Measurements from ENCODE around the gene NPTX1. TPM values are rescaled to one million over a fixed set of nuclear protein-coding genes. Genes with fewer than 3 reads are reported as not detected.

NPTX1 gene
- total and polyA plus RNA-seq, 9 of the 15 experiments (the other 6 are each of a cell fraction or from before 2014, with no cell fraction given) = 0.04 TPM; not detected in 8

- TF ChIP-seq RBBP5 (IDR thresholded peaks at IDR 0.05; ENCODE audit: borderline replicate concordance, insufficient read depth, low read length, poor library complexity, severe bottlenecking) (peak; percentile 3), WHSC1 (IDR thresholded peaks at IDR 0.05; ENCODE audit: low read length) (no peak), TEAD4 (IDR thresholded peaks at IDR 0.05; ENCODE audit: low read length) (no peak), TEAD4 (CRISPR knock-in tag; IDR thresholded peaks at IDR 0.05; ENCODE audit: borderline replicate concordance) (no peak), FOSL1 (tag; conservative IDR thresholded peaks at IDR 0.05) (no peak), RB1 (IDR thresholded peaks at IDR 0.05; ENCODE audit: low read depth) (no peak), ZNF511 (CRISPR knock-in tag; IDR thresholded peaks at IDR 0.05) (no peak), ZNF395 (CRISPR knock-in tag; IDR thresholded peaks at IDR 0.05) (peak; percentile 18; the same call in 1 of the 2 replicates), ZNF764 (CRISPR knock-in tag; IDR thresholded peaks at IDR 0.05; ENCODE audit: low read depth) (no peak), TEAD2 (tag; IDR thresholded peaks at IDR 0.05) (no peak), ZKSCAN1 (IDR thresholded peaks at IDR 0.05; ENCODE audit: low read depth, low read length) (no peak), ZNF785 (CRISPR knock-in tag; IDR thresholded peaks at IDR 0.05) (no peak), TFE3 (CRISPR knock-in tag; IDR thresholded peaks at IDR 0.05) (no peak), KHSRP (IDR thresholded peaks at IDR 0.05) (no peak), NCOR1 (IDR thresholded peaks at IDR 0.05) (no peak), MYC (IDR thresholded peaks at IDR 0.05; ENCODE audit: low read depth, low read length) (0 out of 2 replicates have a peak, but pooled peaks have one; percentile 26), MYC (CRISPR knock-in tag; IDR thresholded peaks at IDR 0.05; ENCODE audit: borderline replicate concordance, low read depth) (no peak), CREM (IDR thresholded peaks at IDR 0.05; ENCODE audit: low read depth) (0 out of 2 replicates have a peak, but pooled peaks have one; percentile 4)
These were observed 19.8 kb downstream of the NPTX1 start (continued) for GRCh38 chr17:80456465-80457235.
